Sigmoid colon (tissue), 7 donors: ENCODE data around the gene PRKCB. TPM values are rescaled to one million over a fixed set of nuclear protein-coding genes. Genes with fewer than 3 reads are reported as not detected.

Source experiments
- DNase-seq: peaks from one replicate; pipeline ENCODE4 v3.0.0-alpha.2; 2019
- H3K27ac ChIP-seq, 4 donors: fragments of 200-600 bp; sonication (generic); one replicate each; pipeline ENCODE4 v1.5.1; 2016 to 2019; ENCODE audit warnings: mild to moderate bottlenecking in 1 of 4
- H3K27me3 ChIP-seq, 3 donors: fragments of 200-600 bp; sonication (generic); one replicate each; pipeline ENCODE4 v1.5.1; 2019; ENCODE audit warnings: mild to moderate bottlenecking in 1 of 3
- H3K36me3 ChIP-seq, 4 donors: fragments of 200-600 bp; sonication (generic); one replicate each; pipeline ENCODE4 v1.5.1; 2016 to 2019
- H3K4me1 ChIP-seq, 4 donors: fragments of 200-600 bp; sonication (generic); one replicate each; pipeline ENCODE4 v1.5.1; 2017 to 2019
- H3K4me3 ChIP-seq, 4 donors: fragments of 200-600 bp; sonication (generic); one replicate each; pipeline ENCODE4 v1.5.1; 2017 to 2019; ENCODE audit warnings: mild to moderate bottlenecking in 2 of 4, moderate library complexity in 1 of 4
- H3K9me3 ChIP-seq, 4 donors: fragments of 200-600 bp in 3 of 4; sonication (generic) in 3 of 4; one replicate each; pipeline versions ENCODE4 v1.5.1 to v1.6.1; 2013 to 2019
- EP300 ChIP-seq, 4 donors: sonication (generic); formaldehyde crosslinking; IDR thresholded peaks; one replicate each; pipeline ENCODE4 v1.6.1; 2017; ENCODE audit warnings: antibody characterized with exemption in 4 of 4
- POLR2A ChIP-seq, 2 donors: fragments of 450-650 bp; IDR thresholded peaks; one replicate each; pipeline ENCODE4 v1.6.1; 2016; ENCODE audit warnings: antibody characterized with exemption in 2 of 2, mild to moderate bottlenecking in 2 of 2, moderate library complexity in 2 of 2
- POLR2AphosphoS5 ChIP-seq, 4 donors: sonication (generic); formaldehyde crosslinking; IDR thresholded peaks; one replicate each; pipeline ENCODE4 v1.6.1; 2017; ENCODE audit warnings: antibody characterized with exemption in 4 of 4
- WGBS, 2 donors: extraction: QIAGEN DNeasy Blood & Tissue Kit; methylation state at CpG; one replicate each; pipeline ENCODE4 v1.1.7; 2013; 5-methylcytosine and 5-hydroxymethylcytosine counted together
- intact Hi-C: fragments of 100-400 bp; cut with DNase I; formaldehyde crosslinking; loops from one replicate; pipeline ENCODE4 v1.15.1; 2023
- polyA plus RNA-seq, 3 donors: library from polyadenylated mRNA; stranded (reverse); fragments of 200-250 nt; gene quantifications; one replicate each; pipeline ENCODE4 v1.2.3, GENCODE V29; 2013
- total RNA-seq, 4 donors: library from RNA; depleted of rRNA; stranded (reverse); fragments of >200 nt; gene quantifications; one replicate each; pipeline ENCODE4 v1.1.0, GENCODE V29; 2016
- TF ChIP-seq, protein P1 (sequence below), 4 experiments: fragments of 450-650 bp in 3 of 4; fragments of 200-600 bp in 1 of 4; IDR thresholded peaks; one replicate each; pipeline ENCODE4 v1.5.1; 2016 to 2019; ENCODE audit warnings: antibody characterized with exemption in 4 of 4, mild to moderate bottlenecking in 3 of 4, moderate library complexity in 2 of 4
- donor health status: healthy with polysubstance abuse.
- donor health status: Bipolar disorder and iron deficiency.
- donor health status: healthy.

Gene PRKCB
- total and polyA plus RNA-seq, 7 donors, result 3.0 to 43.8 (median 21.4) TPM

DNA sequence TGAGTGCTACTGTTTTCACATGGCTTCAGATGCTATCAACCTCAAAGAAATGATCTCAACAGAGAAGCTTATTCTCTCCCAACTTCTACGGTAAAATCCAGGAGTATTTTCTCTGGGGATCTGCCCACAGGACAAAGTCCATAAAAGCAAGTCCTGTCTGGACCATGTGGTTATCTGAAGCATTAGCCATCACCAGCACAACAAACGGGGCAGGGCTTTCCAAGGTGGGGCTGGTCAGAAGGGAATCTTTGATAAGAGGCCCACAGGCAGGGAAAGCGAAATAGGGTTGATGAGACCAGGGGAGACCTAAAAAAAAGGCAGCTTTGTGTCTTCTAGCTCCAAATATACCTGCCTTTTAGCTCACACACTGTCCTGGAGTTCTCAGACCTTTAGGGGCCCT lies 381.7 kb downstream of the PRKCB start:
- no peak for DNase-seq
- TF ChIP-seq EP300 (IDR thresholded peaks at IDR 0.05), result no peak
- TF ChIP-seq POLR2A (IDR thresholded peaks at IDR 0.05), result no peak
- TF ChIP-seq, protein P1, sequence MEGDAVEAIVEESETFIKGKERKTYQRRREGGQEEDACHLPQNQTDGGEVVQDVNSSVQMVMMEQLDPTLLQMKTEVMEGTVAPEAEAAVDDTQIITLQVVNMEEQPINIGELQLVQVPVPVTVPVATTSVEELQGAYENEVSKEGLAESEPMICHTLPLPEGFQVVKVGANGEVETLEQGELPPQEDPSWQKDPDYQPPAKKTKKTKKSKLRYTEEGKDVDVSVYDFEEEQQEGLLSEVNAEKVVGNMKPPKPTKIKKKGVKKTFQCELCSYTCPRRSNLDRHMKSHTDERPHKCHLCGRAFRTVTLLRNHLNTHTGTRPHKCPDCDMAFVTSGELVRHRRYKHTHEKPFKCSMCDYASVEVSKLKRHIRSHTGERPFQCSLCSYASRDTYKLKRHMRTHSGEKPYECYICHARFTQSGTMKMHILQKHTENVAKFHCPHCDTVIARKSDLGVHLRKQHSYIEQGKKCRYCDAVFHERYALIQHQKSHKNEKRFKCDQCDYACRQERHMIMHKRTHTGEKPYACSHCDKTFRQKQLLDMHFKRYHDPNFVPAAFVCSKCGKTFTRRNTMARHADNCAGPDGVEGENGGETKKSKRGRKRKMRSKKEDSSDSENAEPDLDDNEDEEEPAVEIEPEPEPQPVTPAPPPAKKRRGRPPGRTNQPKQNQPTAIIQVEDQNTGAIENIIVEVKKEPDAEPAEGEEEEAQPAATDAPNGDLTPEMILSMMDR (IDR thresholded peaks at IDR 0.05), result no peak
- no peak for TF ChIP-seq POLR2AphosphoS5 (IDR thresholded peaks at IDR 0.05)
- Histone ChIP-seq H3K27me3 (no peaks in the 10 kb centered on the region), H3K4me3 (no peak overlapping the region), H3K9me3 (no peaks in the 10 kb centered on the region), H3K36me3 (no peaks in the 10 kb centered on the region), H3K4me1 (no peaks in the 10 kb centered on the region), H3K27ac (no peak overlapping the region)
- 39 to 78% methylated on average over 3 of the region's 3 CpGs for WGBS, 2 donors
- intact Hi-C loops, result no loop called here

DNA sequence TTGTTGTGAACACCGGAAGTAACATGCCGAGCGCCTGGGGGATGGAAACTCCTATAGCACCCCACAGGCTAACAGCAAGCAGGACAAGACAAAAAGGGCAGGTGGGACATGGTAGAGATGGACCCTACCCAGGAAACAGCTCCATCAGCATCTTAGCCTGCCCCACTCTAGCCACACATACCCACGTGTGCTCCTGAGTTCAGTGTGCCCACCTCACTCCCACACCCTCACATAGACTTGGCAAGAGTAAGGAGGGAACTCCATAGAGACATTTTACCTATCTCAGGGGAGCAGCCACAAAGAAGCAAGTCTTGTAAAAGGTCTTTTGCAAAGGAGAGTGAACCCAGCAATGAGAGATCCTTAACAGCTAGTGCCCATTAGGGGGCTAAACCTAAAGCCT lies 382.5 kb downstream of the PRKCB start:
- DNase-seq, result no peak
- no peak for TF ChIP-seq POLR2AphosphoS5 (IDR thresholded peaks at IDR 0.05)
- no peak for TF ChIP-seq POLR2A (IDR thresholded peaks at IDR 0.05)
- TF ChIP-seq, protein P1 (IDR thresholded peaks at IDR 0.05), result no peak
- no peak for TF ChIP-seq EP300 (IDR thresholded peaks at IDR 0.05)
- Histone ChIP-seq H3K4me3 (no peak overlapping the region), H3K4me1 (no peaks in the 10 kb centered on the region), H3K27ac (no peak overlapping the region), H3K9me3 (no peaks in the 10 kb centered on the region), H3K36me3 (no peaks in the 10 kb centered on the region), H3K27me3 (no peaks in the 10 kb centered on the region)
- WGBS, 2 donors, result 87 to 92% methylated on average over 4 of the region's 4 CpGs
- intact Hi-C loops, result no loop called here

DNA sequence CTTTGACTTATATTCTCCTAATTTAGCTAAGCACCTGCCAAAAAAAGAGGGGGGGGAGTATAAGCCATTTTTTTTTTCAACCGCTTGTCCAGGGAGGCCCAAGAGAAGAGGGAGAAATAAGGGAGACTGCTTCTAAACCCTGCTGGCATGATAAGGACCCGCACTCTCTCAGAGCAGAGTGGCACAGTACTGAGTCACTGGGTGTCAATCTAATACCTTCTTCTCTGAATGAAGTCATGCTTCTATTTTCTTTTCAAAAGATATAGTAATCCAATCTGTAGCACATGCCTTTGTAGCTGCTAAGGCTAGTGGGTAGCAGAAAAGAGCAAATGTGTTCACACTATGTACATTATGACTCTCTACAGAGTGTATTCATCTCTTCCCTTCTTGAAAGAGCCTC lies 385.4 kb downstream of the PRKCB start:
- WGBS, 2 donors, result 93 to 96% methylated on average over 2 of the region's 2 CpGs
- no peaks in the 10 kb centered on the region for H3K4me1 ChIP-seq
- TF ChIP-seq POLR2AphosphoS5 (IDR thresholded peaks at IDR 0.05) (no peak), EP300 (IDR thresholded peaks at IDR 0.05) (no peak), POLR2A (IDR thresholded peaks at IDR 0.05) (no peak)
- TF ChIP-seq, protein P1 (IDR thresholded peaks at IDR 0.05), result no peak
- no peaks in the 10 kb centered on the region for H3K36me3 ChIP-seq
- no peaks in the 10 kb centered on the region for H3K9me3 ChIP-seq
- H3K27ac ChIP-seq, result no peak overlapping the region
- DNase-seq, result no peak
- no peaks in the 10 kb centered on the region for H3K27me3 ChIP-seq
- intact Hi-C loops, result no loop called here
- no peak overlapping the region for H3K4me3 ChIP-seq

DNA sequence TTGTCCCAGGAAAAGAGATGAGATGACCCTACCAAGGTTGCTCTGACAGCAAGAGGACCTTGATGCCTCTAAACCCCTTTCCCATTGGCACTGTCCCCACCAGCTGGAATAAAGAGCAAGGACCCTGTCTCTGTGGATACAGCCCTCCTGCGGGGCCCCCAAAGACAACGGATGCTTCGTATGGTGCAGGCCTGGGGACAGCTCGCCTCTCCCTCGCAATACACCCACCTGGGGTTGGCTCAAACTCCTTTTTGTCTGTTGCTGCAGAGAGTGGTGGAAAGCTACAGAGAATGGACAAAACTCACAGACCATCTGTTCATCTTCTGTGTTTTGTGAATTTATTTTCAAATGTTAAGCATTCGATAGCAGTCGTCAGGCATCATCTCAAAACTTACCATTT lies 392.7 kb downstream of the PRKCB start:
- Histone ChIP-seq H3K4me1 (no peaks in the 10 kb centered on the region), H3K4me3 (no peak overlapping the region), H3K27ac (no peak overlapping the region), H3K27me3 (no peaks in the 10 kb centered on the region), H3K36me3 (no peaks in the 10 kb centered on the region), H3K9me3 (no peaks in the 10 kb centered on the region)
- DNase-seq, result no peak
- intact Hi-C loops, result no loop called here
- WGBS, 2 donors, result 89 to 93% methylated on average over 7 of the region's 7 CpGs
- no peak for TF ChIP-seq POLR2AphosphoS5 (IDR thresholded peaks at IDR 0.05)
- TF ChIP-seq, protein P1 (IDR thresholded peaks at IDR 0.05), result no peak
- TF ChIP-seq POLR2A (IDR thresholded peaks at IDR 0.05), result no peak
- TF ChIP-seq EP300 (IDR thresholded peaks at IDR 0.05), result no peak

DNA sequence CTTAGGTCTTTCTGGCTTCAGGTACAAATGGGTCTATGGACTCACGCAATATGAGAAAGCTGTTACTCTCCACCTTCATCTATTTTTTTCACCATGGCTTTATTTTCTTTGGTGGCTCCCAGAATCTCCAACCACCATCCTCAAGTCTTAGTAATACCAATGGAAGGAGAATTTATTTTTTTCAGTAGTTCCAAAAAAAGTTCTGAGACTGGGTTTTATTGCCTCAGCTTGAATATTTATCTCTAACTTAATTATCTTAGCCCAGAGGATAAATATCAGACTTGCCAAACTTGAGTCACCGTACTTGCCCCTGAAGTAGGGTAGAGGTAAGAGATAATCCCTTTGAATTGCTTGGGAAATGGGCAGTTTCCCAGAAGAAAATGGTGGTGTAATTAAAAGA lies 397.2 kb downstream of the PRKCB start:
- Histone ChIP-seq H3K4me1 (no peaks in the 10 kb centered on the region), H3K27me3 (no peaks in the 10 kb centered on the region), H3K27ac (no peak overlapping the region), H3K9me3 (peaks cover 0 to 3% (median 0%) of the 10 kb centered on the region in 4 donors), H3K4me3 (no peak overlapping the region), H3K36me3 (no peaks in the 10 kb centered on the region)
- intact Hi-C loops, result no loop called here
- TF ChIP-seq, protein P1 (IDR thresholded peaks at IDR 0.05), result no peak
- no peak for TF ChIP-seq POLR2A (IDR thresholded peaks at IDR 0.05)
- no peak for TF ChIP-seq EP300 (IDR thresholded peaks at IDR 0.05)
- no peak for TF ChIP-seq POLR2AphosphoS5 (IDR thresholded peaks at IDR 0.05)
- 61 to 89% methylated on average over 2 of the region's 2 CpGs for WGBS, 2 donors
- no peak for DNase-seq
